Mesodermal cell (in vitro differentiated cells): Measurements from ENCODE around the gene UTRN. TPM values are rescaled to one million over a fixed set of nuclear protein-coding genes. Genes with fewer than 3 reads are reported as not detected.

Experiments
- H3K27ac ChIP-seq: 2 replicates; pipeline ENCODE4 v1.7.0; 2013; ENCODE audit warnings: mild to moderate bottlenecking, low read depth, low read length, moderate library complexity; ENCODE audit not compliant: severe bottlenecking
- H3K36me3 ChIP-seq: 2 replicates; pipeline ENCODE4 v1.7.1; 2013; ENCODE audit warnings: mild to moderate bottlenecking, low read length, moderate library complexity; ENCODE audit not compliant: control insufficient read depth, insufficient read depth
- H3K4me1 ChIP-seq: one replicate; pipeline ENCODE4 v1.7.1; 2013; ENCODE audit warnings: mild to moderate bottlenecking, low read length; ENCODE audit not compliant: insufficient read depth, control insufficient read depth, poor library complexity, severe bottlenecking
- H3K4me3 ChIP-seq: 2 replicates; pipeline ENCODE4 v1.7.0; 2013; ENCODE audit warnings: low read length, control low read depth, mild to moderate bottlenecking; ENCODE audit not compliant: insufficient read depth, poor library complexity, severe bottlenecking; ENCODE audit errors: extremely low read depth
- H3K9me3 ChIP-seq: 2 replicates; pipeline ENCODE4 v1.7.1; 2013; ENCODE audit warnings: mild to moderate bottlenecking, low read length, moderate library complexity; ENCODE audit not compliant: control insufficient read depth
- WGBS, 2 experiments: methylation state at CpG; one replicate each; pipeline ENCODE4 v1.1.5; 2013; ENCODE audit warnings: missing lambda C conversion rate in 2 of 2; ENCODE audit not compliant: insufficient coverage in 2 of 2; 5-methylcytosine and 5-hydroxymethylcytosine counted together
- polyA plus RNA-seq, 2 experiments: library from polyadenylated mRNA; stranded (reverse); fragments of 50-300 nt; gene quantifications; one replicate each; pipeline ENCODE4 v1.2.3, GENCODE V29; 2013

The UTRN gene
- 53.3 TPM for polyA plus RNA-seq (2013, experiment 1 of 2)
- polyA plus RNA-seq (2013, experiment 2 of 2) = 48.2 TPM

GRCh38 chr6:144284783-144285547 is at the start of gene UTRN:
Gene UTRN (plus strand): TSS chr6:144285335. CDS start chr6:144291829, 6,494 bp downstream.
- Histone ChIP-seq H3K4me1 (peaks cover 11% of the 10 kb centered on the region), H3K27ac (peak within 1 kb of the TSS; percentile 94), H3K9me3 (no peaks in the 10 kb centered on the region), H3K36me3 (peaks cover 9% of the 10 kb centered on the region), H3K4me3 (peak within 1 kb of the TSS; percentile 92)
- WGBS, 2 experiments = 0% methylated on average over 68 to 71 of the region's 84 CpGs

GRCh38 chr6:144244688-144245087 is 40.4 kb upstream of the UTRN start:
- Histone ChIP-seq H3K36me3 (no peaks in the 10 kb centered on the region), H3K4me3 (no peak overlapping the region), H3K4me1 (peaks cover 17% of the 10 kb centered on the region), H3K27ac (no peak overlapping the region), H3K9me3 (peaks cover 16% of the 10 kb centered on the region)
- WGBS, 2 experiments = 95 to 99% methylated on average over 4 of the region's 4 CpGs

GRCh38 chr6:144246988-144247387 is 38.1 kb upstream of the UTRN start:
- H3K9me3 ChIP-seq = peaks cover 16% of the 10 kb centered on the region
- 92 to 93% methylated on average over 3 to 4 of the region's 5 CpGs for WGBS, 2 experiments

GRCh38 chr6:144248003-144248402 is 37.1 kb upstream of the UTRN start:
- Histone ChIP-seq H3K36me3 (no peaks in the 10 kb centered on the region), H3K9me3 (peaks cover 16% of the 10 kb centered on the region), H3K4me1 (peaks cover 17% of the 10 kb centered on the region), H3K27ac (peak overlapping the region; percentile 85), H3K4me3 (no peak overlapping the region)
- no CpG with 5 or more reads among the region's 2 CpGs for WGBS, 2 experiments

More at GRCh38 chr6:144246988-144247387, 38.1 kb upstream of the UTRN start:
- H3K27ac ChIP-seq = no peak overlapping the region
- no peaks in the 10 kb centered on the region for H3K36me3 ChIP-seq
- H3K4me3 ChIP-seq = no peak overlapping the region
- peaks cover 17% of the 10 kb centered on the region for H3K4me1 ChIP-seq

GRCh38 chr6:144248476-144249301 is 36.4 kb upstream of the UTRN start:
- WGBS, 2 experiments = no CpG with 5 or more reads among the region's 3 CpGs
- H3K9me3 ChIP-seq = peaks cover 16% of the 10 kb centered on the region
- peaks cover 17% of the 10 kb centered on the region for H3K4me1 ChIP-seq
- peak overlapping the region; percentile 85 for H3K27ac ChIP-seq
- no peaks in the 10 kb centered on the region for H3K36me3 ChIP-seq
- no peak overlapping the region for H3K4me3 ChIP-seq

- Histone ChIP-seq H3K4me3 (no peak overlapping the region), H3K36me3 (no peaks in the 10 kb centered on the region), H3K9me3 (peaks cover 12% of the 10 kb centered on the region), H3K27ac (no peak overlapping the region), H3K4me1 (peaks cover 17% of the 10 kb centered on the region)
- 80% methylated on average over 1 of the region's 3 CpGs for WGBS, 2 experiments
Measured at GRCh38 chr6:144250276-144250675, 34.9 kb upstream of the UTRN start.

- Histone ChIP-seq H3K9me3 (peaks cover under 1% of the 10 kb centered on the region), H3K27ac (no peak overlapping the region), H3K4me3 (no peak overlapping the region), H3K4me1 (peaks cover 17% of the 10 kb centered on the region), H3K36me3 (no peaks in the 10 kb centered on the region)
Measured at GRCh38 chr6:144252259-144252658, 32.9 kb upstream of the UTRN start.

GRCh38 chr6:144259986-144260385 is 25.1 kb upstream of the UTRN start:
- H3K9me3 ChIP-seq = peaks cover 7% of the 10 kb centered on the region
- no peak overlapping the region for H3K4me3 ChIP-seq
- no peak overlapping the region for H3K27ac ChIP-seq
- H3K36me3 ChIP-seq = peaks cover 5% of the 10 kb centered on the region
- H3K4me1 ChIP-seq = peaks cover 15% of the 10 kb centered on the region
- WGBS, 2 experiments = 75% methylated on average over 1 of the region's 2 CpGs; no CpG with 5 or more reads in 1 of the 2 experiments

- peaks cover 22% of the 10 kb centered on the region for H3K4me1 ChIP-seq
- 92 to 98% methylated on average over 6 to 7 of the region's 10 CpGs for WGBS, 2 experiments
- no peak overlapping the region for H3K27ac ChIP-seq
- no peak overlapping the region for H3K4me3 ChIP-seq
- peaks cover 7% of the 10 kb centered on the region for H3K9me3 ChIP-seq
- peaks cover 5% of the 10 kb centered on the region for H3K36me3 ChIP-seq
Measured at GRCh38 chr6:144262470-144263369, 22.4 kb upstream of the UTRN start.

- H3K4me3 ChIP-seq = no peak overlapping the region
- peaks cover 22% of the 10 kb centered on the region for H3K4me1 ChIP-seq
- H3K36me3 ChIP-seq = peaks cover 5% of the 10 kb centered on the region
- H3K27ac ChIP-seq = peak overlapping the region; percentile 99
- WGBS, 2 experiments = no CpG with 5 or more reads among the region's 3 CpGs
- peaks cover 7% of the 10 kb centered on the region for H3K9me3 ChIP-seq
Measured at GRCh38 chr6:144263786-144264185, 21.3 kb upstream of the UTRN start.
